Panc1 (cell line): ENCODE measurements around the gene TUBB1. TPM values are rescaled to one million over a fixed set of nuclear protein-coding genes. Genes with fewer than 3 reads are reported as not detected.
A peak's percentile ranks its signal among the peaks of the same experiment; 100 is the strongest.

Source experiments
- ATAC-seq: fragments of 200-7000 bp; cut with Tn5 transposase; 2 replicates; pipeline ENCODE4 v1.9.1; 2020; ENCODE audit warnings: mild to moderate bottlenecking, moderate library complexity
- BruUV-seq: library from RNA; stranded (reverse); fragments of 400-500 nt; replicated peaks from 2 replicates; lab custom pipeline; 2021; lab: Mats Ljungman, UMichigan
- CTCF ChIA-PET: fragments of 300-600 bp; sonication (Branson Sonifier 250); formaldehyde crosslinking; loops from one replicate; lab custom pipeline; 2022; ENCODE audit warnings: antibody characterized with exemption; lab: Charles Lee
- POLR2A ChIA-PET: fragments of 300-600 bp; sonication (Branson Sonifier 250); formaldehyde crosslinking; loops from one replicate; lab custom pipeline; 2022; ENCODE audit warnings: antibody characterized with exemption; lab: Charles Lee
- DNase-seq: peaks from one replicate; pipeline ENCODE4 v3.0.0-alpha.2; 2010; ENCODE audit warnings: low read depth, low spot score
- H3K27ac ChIP-seq: 2 replicates; pipeline ENCODE4 v1.5.1; 2011; ENCODE audit warnings: mild to moderate bottlenecking, low read length, inconsistent platforms
- H3K27me3 ChIP-seq: fragments of 200-500 bp; sonication (Bioruptor generic); 2 replicates; pipeline ENCODE4 v1.6.0; 2014; ENCODE audit warnings: low read length, inconsistent platforms; ENCODE audit not compliant: control insufficient read depth, insufficient read depth
- H3K36me3 ChIP-seq: fragments of 200-500 bp; sonication (Bioruptor generic); 2 replicates; pipeline ENCODE4 v1.5.1; 2014; ENCODE audit warnings: inconsistent platforms, mild to moderate bottlenecking, low read length, moderate library complexity; ENCODE audit not compliant: control insufficient read depth, insufficient read depth
- H3K4me1 ChIP-seq: 2 replicates; pipeline ENCODE4 v1.5.1; 2011; ENCODE audit warnings: inconsistent platforms, mild to moderate bottlenecking, low read length, moderate library complexity; ENCODE audit not compliant: control insufficient read depth, insufficient read depth
- H3K4me3 ChIP-seq, 2 experiments: 2 replicates each; pipeline ENCODE4 v1.5.1; 2011 to 2012; ENCODE audit warnings: low read depth in 2 of 2, low read length in 2 of 2, mild to moderate bottlenecking in 2 of 2, inconsistent platforms in 1 of 2, moderate library complexity in 1 of 2
- H3K9me3 ChIP-seq: fragments of 200-500 bp; sonication (Bioruptor generic); 2 replicates; pipeline ENCODE4 v1.5.1; 2014; ENCODE audit warnings: low read depth, mild to moderate bottlenecking, inconsistent platforms, low read length, moderate library complexity; ENCODE audit not compliant: control insufficient read depth, insufficient read depth
- POLR2AphosphoS5 ChIP-seq: IDR thresholded peaks from 2 replicates; pipeline ENCODE4 v1.6.1; 2012; ENCODE audit warnings: mild to moderate bottlenecking, low read depth, low read length, moderate library complexity
- REST ChIP-seq, 2 experiments: IDR thresholded peaks; 2 replicates each; pipeline ENCODE4 v1.6.1; 2011 to 2012; ENCODE audit warnings: low read depth in 2 of 2, control low read depth in 1 of 2, low read length in 1 of 2, mild to moderate bottlenecking in 1 of 2, moderate library complexity in 1 of 2; ENCODE audit not compliant: insufficient read depth in 1 of 2
- SIN3A ChIP-seq: IDR thresholded peaks from 2 replicates; pipeline ENCODE4 v1.6.1; 2012; ENCODE audit warnings: low read depth, mild to moderate bottlenecking, low read length, moderate library complexity, borderline replicate concordance; ENCODE audit not compliant: insufficient read depth
- TCF7L2 ChIP-seq: IDR thresholded peaks from 2 replicates; pipeline ENCODE4 v1.6.1; 2011; ENCODE audit warnings: mild to moderate bottlenecking, low read depth, low read length, inconsistent platforms
- in situ Hi-C: cut with HindIII; loops from 2 replicates; pipeline ENCODE4 v1.10.0; 2016; ENCODE audit warnings: low sequenced_read_pairs, low pct_unique_long_range_greater_than_20kb
- intact Hi-C: fragments of 100-400 bp; cut with micrococcal nuclease; formaldehyde crosslinking; loops from one replicate; pipeline ENCODE4 v1.10.0; 2022; ENCODE audit not compliant: unreplicated experiment
- total RNA-seq: library from RNA; stranded (reverse); gene quantifications from one replicate; pipeline ENCODE4 v1.2.1, GENCODE V29; 2021; ENCODE audit not compliant: unreplicated experiment
- TF ChIP-seq, protein P1 (sequence below): fragments of 450-650 bp; IDR thresholded peaks from 2 replicates; pipeline ENCODE4 v1.5.1; 2017; ENCODE audit warnings: mild to moderate bottlenecking

Gene TUBB1
- total RNA-seq, 1 experiment from 2014 or later, result not detected

- H3K9me3 ChIP-seq, result no peaks in the 10 kb centered on the region
- BruUV-seq, result no TSS peak
- peaks cover 3% of the 10 kb centered on the region; the same call in 1 of the 2 replicates for H3K27me3 ChIP-seq
- no peak overlapping the region for H3K4me3 ChIP-seq
- no peak for DNase-seq
- ChIA-PET POLR2A (no interaction called here), CTCF (interaction anchor here (0.7 kb wide), 1 partner anchor 12 kb away, joined by 3 read pairs; the partner anchor contains the start of gene ATP5F1E)
- in situ Hi-C loops (no loop called here), intact Hi-C loops (no loop called here)
- H3K27ac ChIP-seq, result peak overlapping the region; percentile 84; the same call in 1 of the 2 replicates
- peaks cover under 1% of the 10 kb centered on the region; the same call in 1 of the 2 replicates for H3K36me3 ChIP-seq
- TF ChIP-seq, protein P1, sequence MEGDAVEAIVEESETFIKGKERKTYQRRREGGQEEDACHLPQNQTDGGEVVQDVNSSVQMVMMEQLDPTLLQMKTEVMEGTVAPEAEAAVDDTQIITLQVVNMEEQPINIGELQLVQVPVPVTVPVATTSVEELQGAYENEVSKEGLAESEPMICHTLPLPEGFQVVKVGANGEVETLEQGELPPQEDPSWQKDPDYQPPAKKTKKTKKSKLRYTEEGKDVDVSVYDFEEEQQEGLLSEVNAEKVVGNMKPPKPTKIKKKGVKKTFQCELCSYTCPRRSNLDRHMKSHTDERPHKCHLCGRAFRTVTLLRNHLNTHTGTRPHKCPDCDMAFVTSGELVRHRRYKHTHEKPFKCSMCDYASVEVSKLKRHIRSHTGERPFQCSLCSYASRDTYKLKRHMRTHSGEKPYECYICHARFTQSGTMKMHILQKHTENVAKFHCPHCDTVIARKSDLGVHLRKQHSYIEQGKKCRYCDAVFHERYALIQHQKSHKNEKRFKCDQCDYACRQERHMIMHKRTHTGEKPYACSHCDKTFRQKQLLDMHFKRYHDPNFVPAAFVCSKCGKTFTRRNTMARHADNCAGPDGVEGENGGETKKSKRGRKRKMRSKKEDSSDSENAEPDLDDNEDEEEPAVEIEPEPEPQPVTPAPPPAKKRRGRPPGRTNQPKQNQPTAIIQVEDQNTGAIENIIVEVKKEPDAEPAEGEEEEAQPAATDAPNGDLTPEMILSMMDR, result no peak
- TF ChIP-seq TCF7L2, result no peak
- no peak for TF ChIP-seq POLR2AphosphoS5
- TF ChIP-seq SIN3A, result no peak
- TF ChIP-seq REST (IDR thresholded peaks at IDR 0.05; ENCODE audit: insufficient read depth in 1 of 2, low read depth in 2 of 2, low read length in 1 of 2), result no peak
- peaks cover 22% of the 10 kb centered on the region for H3K4me1 ChIP-seq
- ATAC-seq, result no peak
Measured at GRCh38 chr20:59044295-59044694, 25.1 kb downstream of the TUBB1 start.

DNA sequence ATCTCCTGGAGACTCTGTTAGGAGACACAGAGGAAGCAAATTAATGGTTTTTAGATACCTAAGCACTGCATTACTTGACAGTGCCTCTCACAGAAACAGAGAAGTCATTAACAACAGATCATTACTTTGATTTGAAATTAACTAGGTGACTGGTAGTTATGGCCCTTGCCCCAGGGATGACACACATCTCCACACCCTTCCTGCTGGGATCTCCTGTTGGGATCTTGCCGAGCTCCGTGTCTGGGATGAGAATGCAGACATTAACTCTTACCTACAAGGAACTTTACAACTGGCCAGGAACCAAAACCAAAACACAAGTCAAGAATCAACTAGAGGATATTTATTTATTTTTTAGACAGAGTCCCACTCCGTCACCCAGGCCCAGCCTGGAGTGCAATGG lies 25.6 kb downstream of the TUBB1 start:
- peaks cover 3% of the 10 kb centered on the region; the same call in 1 of the 2 replicates for H3K27me3 ChIP-seq
- no TSS peak for BruUV-seq
- DNase-seq (no peak), ATAC-seq (no peak)
- TF ChIP-seq REST (IDR thresholded peaks at IDR 0.05; ENCODE audit: insufficient read depth in 1 of 2, low read depth in 2 of 2, low read length in 1 of 2) (no peak), SIN3A (no peak), TCF7L2 (no peak), POLR2AphosphoS5 (no peak)
- TF ChIP-seq, protein P1, result no peak
- intact Hi-C loops, result no loop called here
- H3K27ac ChIP-seq, result no peak overlapping the region
- in situ Hi-C loops, result no loop called here
- no peaks in the 10 kb centered on the region for H3K36me3 ChIP-seq
- ChIA-PET CTCF (no interaction called here), POLR2A (no interaction called here)
- H3K4me3 ChIP-seq, result no peak overlapping the region
- H3K4me1 ChIP-seq, result peaks cover 17% of the 10 kb centered on the region
- H3K9me3 ChIP-seq, result no peaks in the 10 kb centered on the region
